Measurements from ENCODE around the gene EMP3.
A peak's percentile ranks its signal among the peaks of the same experiment; 100 is the strongest.

Gene EMP3

GRCh38 chr19:48353677-48354076 lies 28.3 kb downstream of the EMP3 start:
- TF ChIP-seq, protein P1, sequence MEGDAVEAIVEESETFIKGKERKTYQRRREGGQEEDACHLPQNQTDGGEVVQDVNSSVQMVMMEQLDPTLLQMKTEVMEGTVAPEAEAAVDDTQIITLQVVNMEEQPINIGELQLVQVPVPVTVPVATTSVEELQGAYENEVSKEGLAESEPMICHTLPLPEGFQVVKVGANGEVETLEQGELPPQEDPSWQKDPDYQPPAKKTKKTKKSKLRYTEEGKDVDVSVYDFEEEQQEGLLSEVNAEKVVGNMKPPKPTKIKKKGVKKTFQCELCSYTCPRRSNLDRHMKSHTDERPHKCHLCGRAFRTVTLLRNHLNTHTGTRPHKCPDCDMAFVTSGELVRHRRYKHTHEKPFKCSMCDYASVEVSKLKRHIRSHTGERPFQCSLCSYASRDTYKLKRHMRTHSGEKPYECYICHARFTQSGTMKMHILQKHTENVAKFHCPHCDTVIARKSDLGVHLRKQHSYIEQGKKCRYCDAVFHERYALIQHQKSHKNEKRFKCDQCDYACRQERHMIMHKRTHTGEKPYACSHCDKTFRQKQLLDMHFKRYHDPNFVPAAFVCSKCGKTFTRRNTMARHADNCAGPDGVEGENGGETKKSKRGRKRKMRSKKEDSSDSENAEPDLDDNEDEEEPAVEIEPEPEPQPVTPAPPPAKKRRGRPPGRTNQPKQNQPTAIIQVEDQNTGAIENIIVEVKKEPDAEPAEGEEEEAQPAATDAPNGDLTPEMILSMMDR (conservative IDR thresholded peaks at IDR 0.05; ENCODE audit: control insufficient read depth, insufficient read depth, low read depth, low read length), result no peak
- H3K4me3 ChIP-seq (ENCODE audit: control insufficient read depth, low read depth, low read length), result no peak overlapping the region
- peak; percentile 18 for DNase-seq (ENCODE audit: low read depth)

GRCh38 chr19:48354332-48354992 lies 29.1 kb downstream of the EMP3 start:
- no peak overlapping the region for H3K4me3 ChIP-seq (ENCODE audit: control insufficient read depth, low read depth, low read length)
- TF ChIP-seq, protein P1 (conservative IDR thresholded peaks at IDR 0.05; ENCODE audit: control insufficient read depth, insufficient read depth, low read depth, low read length), result no peak
- DNase-seq (ENCODE audit: low read depth), result no peak

- H3K4me3 ChIP-seq (ENCODE audit: control insufficient read depth, low read depth, low read length), result no peak overlapping the region
- TF ChIP-seq, protein P1 (conservative IDR thresholded peaks at IDR 0.05; ENCODE audit: control insufficient read depth, insufficient read depth, low read depth, low read length), result no peak
- no peak for DNase-seq (ENCODE audit: low read depth)
These were observed 30.1 kb downstream of the EMP3 start for GRCh38 chr19:48355365-48355954.

DNA sequence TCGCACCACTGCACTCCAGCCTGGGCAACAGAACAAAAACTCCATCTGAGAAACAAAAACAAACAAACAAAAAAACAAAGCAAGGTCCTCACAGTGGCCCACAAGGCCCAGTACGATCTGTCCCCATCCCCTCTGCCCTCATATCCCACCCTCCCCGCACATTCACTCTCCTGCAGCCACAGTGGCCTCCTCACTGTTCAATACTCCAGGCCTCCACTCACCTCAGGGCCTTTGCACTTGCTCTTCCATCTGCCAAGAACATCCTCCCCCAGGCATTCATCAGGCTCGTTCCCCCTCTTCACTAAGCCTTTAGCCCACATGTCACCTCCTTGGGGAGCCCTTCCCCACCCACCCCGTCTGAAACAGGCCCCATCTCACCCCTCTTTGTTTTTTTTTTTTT lies 33.8 kb downstream of the EMP3 start:
- H3K4me3 ChIP-seq (ENCODE audit: control insufficient read depth, low read depth, low read length), result no peak overlapping the region

DNA sequence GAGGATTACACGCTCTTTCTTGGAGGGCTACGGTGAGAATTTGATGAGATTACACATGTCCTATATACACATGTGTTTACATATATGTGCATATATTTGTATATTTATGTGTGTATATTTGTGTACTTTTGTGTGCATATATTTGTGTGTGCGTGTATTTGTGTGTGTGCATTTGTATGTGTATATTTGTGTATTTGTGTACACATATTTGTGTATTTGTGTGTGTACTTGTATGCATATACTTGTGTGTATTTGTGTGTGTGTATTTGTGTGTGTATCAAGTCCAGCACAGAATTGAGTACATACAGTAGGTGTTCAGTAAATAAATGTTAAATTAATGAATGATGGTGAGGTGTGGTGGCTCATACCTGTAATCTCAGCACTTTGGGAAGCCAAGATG lies 36.6 kb downstream of the EMP3 start:
- no peak for DNase-seq (ENCODE audit: low read depth)
- H3K4me3 ChIP-seq (ENCODE audit: control insufficient read depth, low read depth, low read length), result no peak overlapping the region
- TF ChIP-seq, protein P1 (conservative IDR thresholded peaks at IDR 0.05; ENCODE audit: control insufficient read depth, insufficient read depth, low read depth, low read length), result no peak

More for the DNA sequence above, 33.8 kb downstream of the EMP3 start:
- TF ChIP-seq, protein P1 (conservative IDR thresholded peaks at IDR 0.05; ENCODE audit: control insufficient read depth, insufficient read depth, low read depth, low read length), result no peak
- DNase-seq (ENCODE audit: low read depth), result no peak

DNA sequence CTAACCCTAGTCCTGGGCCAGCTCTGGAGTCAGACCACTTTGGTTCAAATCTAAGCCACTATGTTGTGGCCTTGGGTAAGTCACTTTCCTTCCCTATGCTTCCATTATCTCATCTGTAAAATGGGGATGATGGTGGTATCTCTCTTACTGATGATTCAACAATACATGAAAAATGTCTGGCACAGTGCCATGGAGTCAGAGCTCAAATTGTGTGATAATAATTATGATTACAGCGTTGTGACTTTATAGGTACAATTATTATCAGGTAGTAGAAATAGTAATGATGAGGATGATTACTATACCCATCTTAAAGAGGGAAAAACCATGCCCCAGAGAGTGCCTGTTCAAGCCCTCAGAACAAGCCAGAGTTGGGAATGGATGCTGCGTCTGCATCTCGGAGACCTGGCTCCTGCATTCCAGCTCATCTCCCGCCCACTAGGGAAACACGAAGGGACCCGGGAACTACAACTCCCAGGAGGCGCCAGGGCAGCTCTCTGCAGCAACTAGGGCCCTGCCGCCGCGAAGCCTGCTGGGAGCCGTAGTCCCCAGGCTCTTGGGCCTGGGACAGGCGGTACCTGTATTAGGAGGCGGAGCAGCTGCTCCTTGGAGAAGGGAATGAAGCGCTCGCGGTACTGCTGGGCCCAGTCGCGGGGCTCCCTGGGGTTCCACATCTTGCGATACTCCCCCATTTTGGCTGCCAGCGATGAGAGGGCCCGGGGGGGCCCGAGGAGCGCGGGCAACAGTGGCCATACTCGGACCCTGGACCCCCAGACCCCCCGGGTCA lies 37.6 kb downstream of the EMP3 start:
- H3K4me3 ChIP-seq (ENCODE audit: control insufficient read depth, low read depth, low read length), result peak overlapping the region; percentile 76
- TF ChIP-seq, protein P1 (conservative IDR thresholded peaks at IDR 0.05; ENCODE audit: control insufficient read depth, insufficient read depth, low read depth, low read length), result no peak
- DNase-seq (ENCODE audit: low read depth), result peak; percentile 89
